LNCAP (cell line): Measurements from ENCODE around the gene SOST.

Experiments
- CTCF ChIP-seq: fragments of 450-650 bp; IDR thresholded peaks from 2 replicates; pipeline ENCODE4 v1.5.1; 2017; ENCODE audit warnings: mild to moderate bottlenecking

Gene SOST

GRCh38 chr17:43733956-43734355 is 24.6 kb downstream of the SOST start:
- no peak for TF ChIP-seq CTCF

- TF ChIP-seq CTCF: no peak
Observed at GRCh38 chr17:43732958-43733357, 25.6 kb downstream of the SOST start.

- no peak for TF ChIP-seq CTCF
Observed at GRCh38 chr17:43728081-43728480, 30.5 kb downstream of the SOST start.

- TF ChIP-seq CTCF: no peak
Observed at GRCh38 chr17:43723697-43724359, 34.8 kb downstream of the SOST start.

GRCh38 chr17:43722870-43723665 is 35.5 kb downstream of the SOST start:
- no peak for TF ChIP-seq CTCF

GRCh38 chr17:43722269-43722619 is 36.3 kb downstream of the SOST start:
- TF ChIP-seq CTCF: no peak

GRCh38 chr17:43721537-43722268 is 36.9 kb downstream of the SOST start:
- no peak for TF ChIP-seq CTCF
